Fibroblast of lung (primary cell): ENCODE measurements around the gene COLEC12.

ENCODE experiments used
- EZH2 ChIP-seq: IDR thresholded peaks from 2 replicates; pipeline ENCODE4 v1.5.1; 2012; ENCODE audit warnings: low read length, control low read depth, mild to moderate bottlenecking; ENCODE audit errors: missing control alignments
- TF ChIP-seq, protein P1 (sequence below), 2 donors: IDR thresholded peaks in 1 of 2; conservative IDR thresholded peaks in 1 of 2; 1 replicate in 1 of 2; 2 replicates in 1 of 2; pipeline ENCODE4 v1.5.1; 2011 to 2012; ENCODE audit warnings: low read length in 2 of 2, control low read depth in 1 of 2, inconsistent platforms in 1 of 2, low read depth in 1 of 2, mild to moderate bottlenecking in 1 of 2

DNA sequence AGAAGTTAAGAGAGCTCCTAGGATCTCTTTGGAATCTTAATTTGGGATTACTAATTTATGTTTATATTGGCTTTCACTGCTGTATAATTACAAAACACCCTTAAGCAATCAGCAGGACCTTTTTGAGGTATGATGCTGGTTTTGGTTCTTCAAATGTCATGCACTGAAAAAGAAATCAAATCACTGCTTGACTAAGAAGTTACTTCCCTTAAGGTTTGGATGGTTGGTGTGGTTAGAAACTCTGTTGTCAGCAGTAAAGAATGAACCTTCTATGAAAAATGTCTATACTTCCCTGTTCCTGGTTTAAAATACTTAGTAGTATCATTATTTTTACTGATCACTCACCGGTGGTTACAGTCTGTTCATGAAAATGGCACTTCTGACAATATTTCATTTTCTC is 5.5 kb downstream of the COLEC12 start:
- no peak for TF ChIP-seq EZH2
- TF ChIP-seq, protein P1, sequence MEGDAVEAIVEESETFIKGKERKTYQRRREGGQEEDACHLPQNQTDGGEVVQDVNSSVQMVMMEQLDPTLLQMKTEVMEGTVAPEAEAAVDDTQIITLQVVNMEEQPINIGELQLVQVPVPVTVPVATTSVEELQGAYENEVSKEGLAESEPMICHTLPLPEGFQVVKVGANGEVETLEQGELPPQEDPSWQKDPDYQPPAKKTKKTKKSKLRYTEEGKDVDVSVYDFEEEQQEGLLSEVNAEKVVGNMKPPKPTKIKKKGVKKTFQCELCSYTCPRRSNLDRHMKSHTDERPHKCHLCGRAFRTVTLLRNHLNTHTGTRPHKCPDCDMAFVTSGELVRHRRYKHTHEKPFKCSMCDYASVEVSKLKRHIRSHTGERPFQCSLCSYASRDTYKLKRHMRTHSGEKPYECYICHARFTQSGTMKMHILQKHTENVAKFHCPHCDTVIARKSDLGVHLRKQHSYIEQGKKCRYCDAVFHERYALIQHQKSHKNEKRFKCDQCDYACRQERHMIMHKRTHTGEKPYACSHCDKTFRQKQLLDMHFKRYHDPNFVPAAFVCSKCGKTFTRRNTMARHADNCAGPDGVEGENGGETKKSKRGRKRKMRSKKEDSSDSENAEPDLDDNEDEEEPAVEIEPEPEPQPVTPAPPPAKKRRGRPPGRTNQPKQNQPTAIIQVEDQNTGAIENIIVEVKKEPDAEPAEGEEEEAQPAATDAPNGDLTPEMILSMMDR (conservative IDR thresholded peaks at IDR 0.05 in 1 of 2, IDR thresholded peaks at IDR 0.05 in 1 of 2; ENCODE audit: low read depth in 1 of 2, low read length in 2 of 2), result no peak
